Central memory CD8-positive, alpha-beta T cell (primary cell): Measurements from ENCODE around the gene CAB39L.
"Not testable (repeated sequence)": the region's sequence is repeated elsewhere in the genome, so short reads cannot be mapped to it uniquely, and the experiment has no call there.

Experiments used
- ATAC-seq: fragments of 150-1000 bp; cut with Tn5 transposase; replicated peaks from 2 replicates; pipeline ENCODE4 v1.10.0; 2022; ENCODE audit warnings: mild to moderate bottlenecking, moderate FRiP score, moderate number of reproducible peaks; ENCODE audit not compliant: poor library complexity, severe bottlenecking; ENCODE audit errors: extremely low read depth
- DNase-seq, 2 donors: peaks; one replicate each; pipeline ENCODE4 v3.0.0; 2021; ENCODE audit warnings: low spot score in 2 of 2
- H3K27ac Mint-ChIP-seq: one replicate; pipeline ENCODE4 v1.8.0; 2022; ENCODE audit warnings: low read depth, mild to moderate bottlenecking, moderate library complexity, mixed read lengths
- H3K27me3 Mint-ChIP-seq: one replicate; pipeline ENCODE4 v1.8.0; 2022; ENCODE audit warnings: mixed read lengths
- H3K36me3 Mint-ChIP-seq: one replicate; pipeline ENCODE4 v1.8.0; 2022; ENCODE audit warnings: mild to moderate bottlenecking, moderate library complexity, mixed read lengths; ENCODE audit not compliant: insufficient read depth
- H3K4me1 Mint-ChIP-seq: one replicate; pipeline ENCODE4 v1.8.0; 2022; ENCODE audit warnings: mixed read lengths
- H3K4me3 Mint-ChIP-seq: one replicate; pipeline ENCODE4 v1.8.0; 2022; ENCODE audit warnings: mild to moderate bottlenecking, moderate library complexity, mixed read lengths
- H3K9me3 Mint-ChIP-seq: one replicate; pipeline ENCODE4 v1.8.0; 2022; ENCODE audit warnings: mixed read lengths

CAB39L gene

GRCh38 chr13:49348751-49349150 is 95.1 kb downstream of the CAB39L start:
- no peak for DNase-seq
- Mint-ChIP-seq H3K27me3 (no peaks in the 10 kb centered on the region), H3K27ac (no peak overlapping the region), H3K4me3 (no peak overlapping the region), H3K36me3 (no peaks in the 10 kb centered on the region), H3K9me3 (no peaks in the 10 kb centered on the region), H3K4me1 (no peaks in the 10 kb centered on the region)
- no peak for ATAC-seq

- ATAC-seq (no peak), DNase-seq (no peak)
- Mint-ChIP-seq H3K36me3 (no peaks in the 10 kb centered on the region), H3K27ac (no peak overlapping the region), H3K27me3 (no peaks in the 10 kb centered on the region), H3K4me3 (no peak overlapping the region), H3K4me1 (no peaks in the 10 kb centered on the region), H3K9me3 (no peaks in the 10 kb centered on the region)
Measured at GRCh38 chr13:49347650-49348385, 96.0 kb downstream of the CAB39L start.

GRCh38 chr13:49346460-49346859 is 97.4 kb downstream of the CAB39L start:
- H3K27me3 Mint-ChIP-seq, result no peaks in the 10 kb centered on the region
- ATAC-seq, result no peak
- no peaks in the 10 kb centered on the region for H3K4me1 Mint-ChIP-seq
- no peaks in the 10 kb centered on the region for H3K36me3 Mint-ChIP-seq
- no peak overlapping the region for H3K4me3 Mint-ChIP-seq
- no peaks in the 10 kb centered on the region for H3K9me3 Mint-ChIP-seq
- DNase-seq, result no peak
- no peak overlapping the region for H3K27ac Mint-ChIP-seq

- Mint-ChIP-seq H3K27me3 (no peaks in the 10 kb centered on the region), H3K4me1 (no peaks in the 10 kb centered on the region), H3K27ac (no peak overlapping the region), H3K9me3 (no peaks in the 10 kb centered on the region), H3K4me3 (no peak overlapping the region), H3K36me3 (peaks cover 2% of the 10 kb centered on the region)
- DNase-seq (no peak), ATAC-seq (no peak)
Measured at GRCh38 chr13:49343731-49344130, 100.1 kb downstream of the CAB39L start.

GRCh38 chr13:49343255-49343654 is 100.6 kb downstream of the CAB39L start:
- Mint-ChIP-seq H3K36me3 (peaks cover 2% of the 10 kb centered on the region), H3K9me3 (no peaks in the 10 kb centered on the region), H3K4me1 (no peaks in the 10 kb centered on the region), H3K4me3 (no peak overlapping the region), H3K27ac (no peak overlapping the region), H3K27me3 (no peaks in the 10 kb centered on the region)
- ATAC-seq (no peak), DNase-seq (no peak)

- H3K4me3 Mint-ChIP-seq, result no peak overlapping the region
- H3K4me1 Mint-ChIP-seq, result no peaks in the 10 kb centered on the region
- H3K36me3 Mint-ChIP-seq, result peaks cover 2% of the 10 kb centered on the region
- ATAC-seq, result no peak
- no peaks in the 10 kb centered on the region for H3K27me3 Mint-ChIP-seq
- H3K9me3 Mint-ChIP-seq, result no peaks in the 10 kb centered on the region
- no peak for DNase-seq
- H3K27ac Mint-ChIP-seq, result no peak overlapping the region
Measured at GRCh38 chr13:49342454-49342853, 101.4 kb downstream of the CAB39L start.

- Mint-ChIP-seq H3K4me3 (no peak overlapping the region), H3K27ac (no peak overlapping the region), H3K4me1 (no peaks in the 10 kb centered on the region), H3K36me3 (peaks cover 2% of the 10 kb centered on the region), H3K27me3 (no peaks in the 10 kb centered on the region), H3K9me3 (no peaks in the 10 kb centered on the region)
- ATAC-seq (no peak), DNase-seq (no peak)
Measured at GRCh38 chr13:49341941-49342340, 101.9 kb downstream of the CAB39L start.

- Mint-ChIP-seq H3K4me1 (no peaks in the 10 kb centered on the region), H3K27me3 (no peaks in the 10 kb centered on the region), H3K27ac (no peak overlapping the region), H3K9me3 (no peaks in the 10 kb centered on the region), H3K36me3 (peaks cover 2% of the 10 kb centered on the region), H3K4me3 (no peak overlapping the region)
- DNase-seq (no peak), ATAC-seq (no peak)
Measured at GRCh38 chr13:49341517-49341916, 102.3 kb downstream of the CAB39L start.

GRCh38 chr13:49340161-49340560 is 103.7 kb downstream of the CAB39L start:
- Mint-ChIP-seq H3K27me3 (no peaks in the 10 kb centered on the region), H3K9me3 (no peaks in the 10 kb centered on the region), H3K4me1 (no peaks in the 10 kb centered on the region), H3K36me3 (peaks cover 2% of the 10 kb centered on the region), H3K27ac (no peak overlapping the region), H3K4me3 (no peak overlapping the region)
- DNase-seq (no peak), ATAC-seq (no peak)

- no peaks in the 10 kb centered on the region for H3K27me3 Mint-ChIP-seq
- DNase-seq, result no peak
- no peaks in the 10 kb centered on the region for H3K9me3 Mint-ChIP-seq
- H3K4me1 Mint-ChIP-seq, result no peaks in the 10 kb centered on the region
- H3K36me3 Mint-ChIP-seq, result peaks cover 4% of the 10 kb centered on the region
- no peak for ATAC-seq
- H3K27ac Mint-ChIP-seq, result no peak overlapping the region
- no peak overlapping the region for H3K4me3 Mint-ChIP-seq
Measured at GRCh38 chr13:49336655-49337054, 107.2 kb downstream of the CAB39L start.

- no peak overlapping the region for H3K27ac Mint-ChIP-seq
- H3K36me3 Mint-ChIP-seq, result peaks cover 6% of the 10 kb centered on the region
- DNase-seq (no peak), ATAC-seq (no peak)
- H3K4me3 Mint-ChIP-seq, result no peak overlapping the region
- H3K9me3 Mint-ChIP-seq, result no peaks in the 10 kb centered on the region
- H3K27me3 Mint-ChIP-seq, result no peaks in the 10 kb centered on the region
- no peaks in the 10 kb centered on the region for H3K4me1 Mint-ChIP-seq
Measured at GRCh38 chr13:49330546-49330864, 113.4 kb downstream of the CAB39L start.

- Mint-ChIP-seq H3K27me3 (no peaks in the 10 kb centered on the region), H3K27ac (no peak overlapping the region)
Measured at GRCh38 chr13:49329831-49330545, 113.9 kb downstream of the CAB39L start.

GRCh38 chr13:49327145-49327544 is 116.7 kb downstream of the CAB39L start:
- H3K4me1 Mint-ChIP-seq, H3K9me3 Mint-ChIP-seq, H3K4me3 Mint-ChIP-seq, DNase-seq, H3K36me3 Mint-ChIP-seq, H3K27ac Mint-ChIP-seq, ATAC-seq, H3K27me3 Mint-ChIP-seq: not testable (repeated sequence)

More at GRCh38 chr13:49329831-49330545, 113.9 kb downstream of the CAB39L start:
- ATAC-seq (no peak), DNase-seq (no peak)
- Mint-ChIP-seq H3K9me3 (no peaks in the 10 kb centered on the region), H3K4me1 (no peaks in the 10 kb centered on the region), H3K4me3 (no peak overlapping the region), H3K36me3 (peaks cover 6% of the 10 kb centered on the region)
